ENCODE data around the gene PHLDB3.
"Not testable (repeated sequence)": the region's sequence is repeated elsewhere in the genome, so short reads cannot be mapped to it uniquely, and the experiment has no call there.

PHLDB3 gene

GRCh38 chr19:43466793-43467192, 37.8 kb downstream of the PHLDB3 start:
- DNase-seq = no peak

GRCh38 chr19:43465468-43466120, 39.0 kb downstream of the PHLDB3 start, which contains the start of gene LYPD3:
TSS of gene LYPD3 (minus strand) at chr19:43465608. CDS start at chr19:43465571, 37 bp downstream.
- DNase-seq = no peak

- no peak for DNase-seq
Observed at GRCh38 chr19:43464134-43464775, 40.3 kb downstream of the PHLDB3 start.

GRCh38 chr19:43463381-43464133, 41.0 kb downstream of the PHLDB3 start:
- DNase-seq = peak; percentile 63 to 96 (median 93)

- no peak for DNase-seq
Observed at GRCh38 chr19:43462785-43463380, 41.7 kb downstream of the PHLDB3 start.

- DNase-seq = no peak
Observed at GRCh38 chr19:43462383-43462782, 42.2 kb downstream of the PHLDB3 start.

GRCh38 chr19:43461303-43461702, 43.2 kb downstream of the PHLDB3 start:
- DNase-seq = no peak

- no peak for DNase-seq
Observed at GRCh38 chr19:43460362-43461016, 44.1 kb downstream of the PHLDB3 start.

GRCh38 chr19:43457809-43458208, 46.7 kb downstream of the PHLDB3 start:
- DNase-seq = no peak

GRCh38 chr19:43455321-43456113, 49.0 kb downstream of the PHLDB3 start:
- DNase-seq = peak in 2 of 3 experiments; percentile 29 to 72

GRCh38 chr19:43454031-43454430, 50.5 kb downstream of the PHLDB3 start:
- no peak for DNase-seq

- DNase-seq = no peak
Observed at GRCh38 chr19:43452582-43452981, 52.0 kb downstream of the PHLDB3 start.

GRCh38 chr19:43450545-43450997, 54.0 kb downstream of the PHLDB3 start:
- no peak for DNase-seq

GRCh38 chr19:43447655-43448054, 56.9 kb downstream of the PHLDB3 start:
- DNase-seq = peak in 1 of 3 experiments; percentile 4

GRCh38 chr19:43446746-43447489, 57.6 kb downstream of the PHLDB3 start:
- peak; percentile 40 to 84 (median 74) for DNase-seq

- DNase-seq = no peak
Observed at GRCh38 chr19:43445426-43445825, 59.1 kb downstream of the PHLDB3 start.

GRCh38 chr19:43444531-43445287, 59.8 kb downstream of the PHLDB3 start:
- DNase-seq = no peak

GRCh38 chr19:43444091-43444490, 60.5 kb downstream of the PHLDB3 start:
- not testable (repeated sequence) for DNase-seq

GRCh38 chr19:43441716-43442115, 62.8 kb downstream of the PHLDB3 start:
- DNase-seq = no peak

GRCh38 chr19:43439709-43440063, 64.9 kb downstream of the PHLDB3 start:
- DNase-seq = no peak

Measured in NCI-H1417 (cell line).